Activated CD4-positive, alpha-beta T cell treated with anti-CD3 and anti-CD28 coated beads, Interleukin-2, amount 10 ng/mL, durations not matched to agents 7 days and 5 days (primary cell): ENCODE measurements around the gene TBC1D2B. TPM values are rescaled to one million over a fixed set of nuclear protein-coding genes. Genes with fewer than 3 reads are reported as not detected.
"Not testable (repeated sequence)": the region's sequence is repeated elsewhere in the genome, so short reads cannot be mapped to it uniquely, and the experiment has no call there.

Experiments
- CTCF ChIA-PET: fragments of 350-600 bp; sonication (Branson Sonifier 250); formaldehyde crosslinking; loops from one replicate; lab custom pipeline; 2021; ENCODE audit warnings: antibody characterized with exemption; lab: Charles Lee
- POLR2A ChIA-PET: fragments of 350-600 bp; sonication (Branson Sonifier 250); formaldehyde crosslinking; loops from one replicate; lab custom pipeline; 2021; ENCODE audit warnings: antibody characterized with exemption; lab: Charles Lee
- DNase-seq: peaks from one replicate; pipeline ENCODE4 v3.0.0-alpha.2; 2020
- H3K27ac Mint-ChIP-seq: one replicate; pipeline ENCODE4 v1.8.0; 2021; ENCODE audit warnings: mild to moderate bottlenecking, moderate library complexity, mixed read lengths
- H3K27me3 Mint-ChIP-seq: one replicate; pipeline ENCODE4 v1.8.0; 2021; ENCODE audit warnings: mixed read lengths
- H3K36me3 Mint-ChIP-seq: one replicate; pipeline ENCODE4 v1.8.0; 2021; ENCODE audit warnings: low read depth, mixed read lengths
- H3K4me1 Mint-ChIP-seq: one replicate; pipeline ENCODE4 v1.8.0; 2021; ENCODE audit warnings: mixed read lengths
- H3K4me3 Mint-ChIP-seq: one replicate; pipeline ENCODE4 v1.8.0; 2021; ENCODE audit warnings: mild to moderate bottlenecking, moderate library complexity, mixed read lengths
- H3K9me3 Mint-ChIP-seq: one replicate; pipeline ENCODE4 v1.8.0; 2021; ENCODE audit warnings: mixed read lengths
- total RNA-seq, 2 experiments: library from RNA; stranded (reverse); gene quantifications; one replicate each; pipeline ENCODE4 v1.2.3, GENCODE V29; 2021

Gene TBC1D2B
- total RNA-seq, 2 experiments from 2014 or later: 77.2 to 83.7 TPM

DNA sequence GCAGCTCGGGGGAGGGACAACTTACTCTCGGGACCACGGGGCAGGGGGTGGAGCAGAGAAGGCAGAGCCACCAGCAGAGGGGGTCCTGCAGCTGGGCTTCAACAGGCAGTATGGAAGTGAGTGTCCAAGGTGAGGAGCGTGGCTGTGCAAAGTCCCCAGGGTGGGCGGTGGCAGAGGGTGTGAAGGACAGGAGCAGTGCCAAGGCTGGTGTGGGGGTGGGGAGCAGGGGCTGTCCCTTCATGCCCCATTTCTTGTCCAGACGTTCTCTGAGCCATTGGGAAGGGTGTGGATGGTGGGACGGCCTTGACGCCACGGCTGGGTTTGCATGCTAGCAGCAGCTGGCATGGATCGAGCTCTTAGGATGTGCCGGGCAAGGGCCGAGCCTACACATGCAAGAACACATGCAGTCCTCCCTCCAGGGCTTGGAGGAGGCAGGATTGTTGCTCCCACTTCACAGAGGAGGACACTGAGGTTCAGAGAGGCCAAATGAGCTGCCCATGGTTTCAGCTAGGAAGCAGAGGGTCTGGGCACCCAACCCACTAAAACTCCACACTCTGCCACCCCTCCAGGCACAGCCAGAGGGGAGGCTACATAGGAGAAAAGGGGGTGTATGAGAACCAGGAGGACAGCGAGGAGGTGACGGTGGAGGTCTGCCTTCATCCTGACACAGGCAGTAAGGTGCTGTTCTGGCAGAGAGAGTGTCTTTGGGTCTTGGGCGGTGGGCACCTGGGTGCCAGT lies 93.6 kb downstream of the TBC1D2B start:
- no peak for DNase-seq
- Mint-ChIP-seq H3K4me1 (peaks cover 1% of the 10 kb centered on the region), H3K4me3 (no peak overlapping the region), H3K36me3 (no peaks in the 10 kb centered on the region), H3K9me3 (no peaks in the 10 kb centered on the region), H3K27ac (no peak overlapping the region), H3K27me3 (no peaks in the 10 kb centered on the region)
- CTCF ChIA-PET: no interaction called here
- POLR2A ChIA-PET: no interaction called here

DNA sequence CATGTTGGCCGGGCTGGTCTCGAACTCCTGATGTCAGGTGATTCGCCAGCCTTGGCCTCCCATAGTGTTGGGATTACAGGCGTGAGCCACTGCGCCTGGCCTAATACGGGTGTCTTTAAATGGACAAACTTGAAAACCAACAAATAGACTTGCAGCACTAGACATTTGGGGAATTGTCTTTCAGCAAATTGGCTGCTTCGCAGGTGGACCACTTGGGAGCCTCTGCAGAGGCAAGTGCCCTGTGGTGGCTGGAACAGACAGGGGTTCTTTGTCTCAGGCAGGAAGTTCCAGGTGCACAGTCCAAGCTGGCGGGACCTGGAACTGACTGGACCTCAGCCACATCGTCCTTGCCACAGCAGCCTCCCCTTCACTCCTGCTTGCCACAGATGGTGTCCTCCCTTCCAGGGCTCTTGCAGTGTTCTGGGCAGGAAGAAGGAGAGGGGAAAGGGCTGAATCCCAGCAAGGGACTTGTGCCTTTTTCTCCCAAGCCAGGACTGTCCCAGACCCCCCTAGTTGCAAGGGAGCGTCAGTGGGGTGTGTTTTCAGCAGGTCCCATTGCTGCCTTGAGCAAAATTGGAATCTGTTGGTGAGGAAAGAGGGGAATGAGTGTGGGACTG lies 94.3 kb downstream of the TBC1D2B start:
- no peaks in the 10 kb centered on the region for H3K27me3 Mint-ChIP-seq
- H3K9me3 Mint-ChIP-seq: no peaks in the 10 kb centered on the region
- H3K36me3 Mint-ChIP-seq: no peaks in the 10 kb centered on the region
- POLR2A ChIA-PET: no interaction called here
- DNase-seq: no peak
- H3K4me3 Mint-ChIP-seq: no peak overlapping the region
- no peak overlapping the region for H3K27ac Mint-ChIP-seq
- CTCF ChIA-PET: no interaction called here
- H3K4me1 Mint-ChIP-seq: no peaks in the 10 kb centered on the region

DNA sequence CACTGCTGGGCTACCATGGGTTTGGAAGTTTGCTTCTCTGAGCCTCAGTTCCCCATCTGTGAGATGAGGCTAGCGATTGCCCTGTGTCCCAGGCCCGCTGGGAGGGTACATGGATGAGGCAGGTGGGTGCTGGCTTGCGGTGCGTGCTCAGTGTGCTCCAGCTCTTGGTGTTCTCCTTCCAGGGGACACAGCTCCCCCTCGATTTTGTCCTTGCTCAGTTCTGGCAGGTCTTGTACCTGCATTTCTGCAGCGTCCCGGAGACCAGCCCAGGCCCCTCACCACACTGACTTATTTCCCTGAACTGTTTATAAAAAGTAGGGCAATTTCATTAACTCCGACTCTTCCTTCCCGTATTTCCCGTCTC lies 95.4 kb downstream of the TBC1D2B start:
- CTCF ChIA-PET: no interaction called here
- Mint-ChIP-seq H3K36me3 (no peaks in the 10 kb centered on the region), H3K27me3 (no peaks in the 10 kb centered on the region), H3K4me1 (no peaks in the 10 kb centered on the region), H3K9me3 (no peaks in the 10 kb centered on the region), H3K27ac (no peak overlapping the region), H3K4me3 (no peak overlapping the region)
- POLR2A ChIA-PET: no interaction called here
- no peak for DNase-seq

DNA sequence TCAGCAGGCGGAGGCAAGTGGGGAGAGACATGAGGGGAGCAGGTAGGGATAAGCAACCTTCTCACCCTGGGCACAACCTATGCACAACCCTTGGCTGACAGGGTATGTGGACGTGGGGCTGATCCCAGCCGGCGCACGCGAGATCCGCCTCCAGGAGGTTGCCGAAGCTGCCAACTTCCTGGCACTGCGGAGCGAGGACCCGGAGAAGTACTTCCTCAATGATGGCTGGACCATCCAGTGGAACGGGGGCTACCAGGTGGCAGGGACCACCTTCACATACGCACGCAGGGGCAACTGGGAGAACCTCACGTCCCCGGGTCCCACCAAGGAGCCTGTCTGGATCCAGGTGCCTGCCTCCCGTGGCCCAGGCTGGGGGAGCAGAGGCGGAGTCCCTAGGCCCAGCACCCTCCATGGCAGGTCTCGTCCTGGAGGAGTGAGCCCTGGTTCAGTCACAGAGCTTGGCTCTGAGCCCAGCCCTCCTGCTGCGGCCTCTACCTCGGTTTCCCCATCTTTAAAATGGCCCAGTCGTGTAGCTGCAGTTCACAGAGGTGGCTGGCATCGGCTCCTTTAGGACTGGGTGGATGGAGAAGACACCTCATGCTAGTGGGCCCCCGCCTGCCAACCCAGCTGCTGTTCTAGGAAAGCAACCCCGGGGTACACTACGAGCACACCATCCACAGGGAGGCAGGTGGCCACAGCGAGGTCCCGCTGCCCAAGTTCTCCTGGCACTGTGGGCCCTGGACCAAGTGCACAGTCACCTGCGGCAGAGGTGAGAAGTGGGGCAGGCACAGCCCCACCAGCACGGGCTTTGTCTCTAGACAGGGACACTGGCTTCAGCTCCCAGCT lies 96.0 kb downstream of the TBC1D2B start:
- Mint-ChIP-seq H3K4me3 (no peak overlapping the region), H3K27ac (no peak overlapping the region), H3K27me3 (no peaks in the 10 kb centered on the region), H3K4me1 (no peaks in the 10 kb centered on the region), H3K9me3 (no peaks in the 10 kb centered on the region), H3K36me3 (no peaks in the 10 kb centered on the region)
- ChIA-PET POLR2A (no interaction called here), CTCF (interaction anchor here (1.1 kb wide), 1 partner anchor 9 kb away, joined by 3 read pairs; no protein-coding TSS in a partner anchor)
- no peak for DNase-seq

DNA sequence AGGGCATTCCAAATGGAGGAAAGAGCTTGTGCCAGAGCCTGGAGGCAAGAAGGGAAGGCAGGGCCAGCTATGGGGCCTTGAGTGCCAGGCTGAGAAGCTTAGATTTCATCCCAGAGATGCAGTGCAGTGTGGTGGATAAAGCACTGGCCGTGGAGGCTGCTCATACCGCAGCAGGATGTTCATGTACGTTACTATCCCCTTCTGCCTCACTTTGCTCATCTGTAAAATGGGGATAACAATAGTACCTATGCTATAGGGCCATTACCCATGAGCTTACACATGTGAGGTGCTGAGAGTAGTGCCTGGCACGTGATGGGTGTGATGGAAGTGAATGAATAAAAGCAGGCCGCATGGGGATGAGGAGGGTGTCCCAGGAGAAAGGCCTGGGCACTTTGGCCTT lies 96.8 kb downstream of the TBC1D2B start:
- POLR2A ChIA-PET, H3K36me3 Mint-ChIP-seq, H3K27ac Mint-ChIP-seq, H3K9me3 Mint-ChIP-seq, DNase-seq, H3K27me3 Mint-ChIP-seq, H3K4me3 Mint-ChIP-seq, H3K4me1 Mint-ChIP-seq: not testable (repeated sequence)
- CTCF ChIA-PET: interaction anchor here (1.1 kb wide), 1 partner anchor 10 kb away, joined by 3 read pairs; no protein-coding TSS in a partner anchor

DNA sequence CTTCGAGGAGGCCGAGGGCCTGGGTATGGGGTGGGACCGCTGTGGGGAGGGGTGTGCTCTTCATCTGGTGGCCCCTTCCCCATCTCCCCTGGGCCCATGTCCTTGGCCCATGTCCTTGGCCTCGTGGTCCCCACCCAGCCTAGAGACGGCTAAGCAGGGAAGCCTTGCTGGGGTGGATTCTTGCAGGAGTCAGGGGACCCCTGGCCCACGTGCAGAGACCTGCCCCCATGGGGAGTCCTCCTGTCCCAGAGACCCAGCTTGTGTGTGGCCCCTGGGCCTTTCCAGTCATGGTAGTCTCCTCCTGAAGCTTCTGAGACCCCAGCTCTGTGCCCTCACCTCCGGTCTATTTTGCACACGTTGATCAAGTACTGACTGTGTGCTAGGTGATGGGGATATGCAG lies 97.4 kb downstream of the TBC1D2B start:
- Mint-ChIP-seq H3K9me3 (no peaks in the 10 kb centered on the region), H3K4me1 (no peaks in the 10 kb centered on the region), H3K4me3 (no peak overlapping the region), H3K36me3 (no peaks in the 10 kb centered on the region), H3K27me3 (no peaks in the 10 kb centered on the region), H3K27ac (no peak overlapping the region)
- CTCF ChIA-PET: interaction anchor here (1.1 kb wide), 1 partner anchor 10 kb away, joined by 3 read pairs; no protein-coding TSS in a partner anchor
- no peak for DNase-seq
- POLR2A ChIA-PET: no interaction called here

DNA sequence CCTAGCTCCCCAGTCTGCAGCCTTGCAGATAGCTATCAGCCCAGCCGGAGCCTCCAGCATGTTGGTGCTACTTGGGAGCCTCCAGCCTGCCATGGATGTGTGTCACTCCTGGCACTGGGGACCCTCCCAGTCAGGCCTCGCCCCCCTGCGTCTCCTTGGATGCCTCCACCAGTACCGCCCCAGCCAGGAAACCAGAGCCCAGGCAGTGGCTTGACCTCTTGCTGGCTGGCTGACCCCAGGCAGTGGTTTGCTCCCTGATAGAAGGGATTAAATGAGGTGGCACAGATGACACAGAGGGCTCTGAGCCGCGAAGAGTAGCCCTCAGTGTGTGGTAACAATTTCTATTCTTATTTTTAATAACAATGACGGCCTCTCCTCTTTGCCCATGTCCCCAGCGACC lies 98.4 kb downstream of the TBC1D2B start:
- H3K36me3 Mint-ChIP-seq, H3K9me3 Mint-ChIP-seq, H3K4me1 Mint-ChIP-seq, H3K4me3 Mint-ChIP-seq, DNase-seq, H3K27me3 Mint-ChIP-seq, H3K27ac Mint-ChIP-seq, POLR2A ChIA-PET: not testable (repeated sequence)
- CTCF ChIA-PET: interaction anchor here (1.5 kb wide), 1 partner anchor 13 kb away, joined by 6 read pairs; no protein-coding TSS in a partner anchor

DNA sequence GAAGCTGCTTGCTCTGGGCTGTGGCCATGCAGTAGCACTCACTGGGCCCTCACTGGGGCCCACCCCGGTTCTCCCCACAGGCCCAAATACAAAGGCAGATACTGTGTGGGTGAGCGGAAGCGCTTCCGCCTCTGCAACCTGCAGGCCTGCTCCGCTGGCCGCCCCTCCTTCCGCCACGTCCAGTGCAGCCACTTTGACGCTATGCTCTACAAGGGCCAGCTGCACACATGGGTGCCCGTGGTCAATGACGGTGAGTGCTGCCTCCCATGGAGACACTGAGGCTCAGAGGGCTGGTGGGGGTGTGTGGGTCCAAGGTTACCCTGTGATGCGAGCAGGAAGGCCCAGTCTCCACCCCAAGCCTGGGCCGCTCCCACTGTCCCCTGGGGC lies 98.8 kb downstream of the TBC1D2B start:
- POLR2A ChIA-PET: interaction anchor here (0.6 kb wide), 1 partner anchor 797 kb away, joined by 4 read pairs; no protein-coding TSS in a partner anchor
- H3K27ac Mint-ChIP-seq, H3K27me3 Mint-ChIP-seq, DNase-seq, H3K36me3 Mint-ChIP-seq, H3K9me3 Mint-ChIP-seq, H3K4me1 Mint-ChIP-seq, H3K4me3 Mint-ChIP-seq: not testable (repeated sequence)
- CTCF ChIA-PET: interaction anchor here (1.5 kb wide), 1 partner anchor 12 kb away, joined by 6 read pairs; no protein-coding TSS in a partner anchor

DNA sequence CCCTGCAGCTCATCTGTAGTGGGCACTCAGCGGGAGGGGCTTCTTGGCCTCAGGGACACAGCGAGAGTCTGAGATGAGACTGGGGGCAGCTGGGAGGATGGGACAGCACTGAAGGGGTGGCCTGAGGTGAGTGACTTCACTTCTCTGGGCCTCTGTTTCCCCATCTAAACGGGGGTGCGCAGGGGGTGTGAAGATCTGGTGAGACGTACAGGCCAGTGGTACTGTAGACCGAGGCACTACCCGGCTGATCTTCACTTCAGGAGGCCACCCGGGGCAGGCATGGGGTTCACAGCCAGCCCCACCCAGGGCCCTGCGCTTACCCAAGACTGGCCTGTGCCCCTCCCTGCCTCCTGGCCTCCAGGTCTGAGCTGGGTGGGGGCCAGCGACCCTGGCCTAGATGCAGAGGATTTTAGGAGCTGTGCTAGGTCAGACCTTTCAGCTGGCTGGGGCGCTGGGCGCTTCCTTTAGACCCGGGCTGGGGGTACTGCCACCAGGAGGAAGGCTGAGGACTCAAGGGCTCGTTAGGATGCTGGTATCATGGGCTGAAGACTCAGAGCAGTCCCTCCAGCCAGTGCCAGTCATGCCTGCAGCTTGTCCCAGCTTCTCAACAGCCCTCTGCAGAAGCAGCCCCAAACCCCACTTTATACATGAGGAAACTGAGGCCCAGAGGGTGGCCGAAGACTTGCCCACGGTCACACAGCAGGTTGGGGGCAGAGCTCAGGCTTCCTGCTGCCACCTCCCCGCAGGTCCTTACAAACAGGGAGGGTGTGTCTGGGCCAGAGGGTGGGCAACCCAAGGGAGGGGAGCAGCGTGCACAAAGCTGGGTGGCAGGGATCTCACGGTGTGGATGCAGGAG lies 99.4 kb downstream of the TBC1D2B start:
- not testable (repeated sequence) for H3K27me3 Mint-ChIP-seq, H3K27ac Mint-ChIP-seq, H3K9me3 Mint-ChIP-seq, H3K4me3 Mint-ChIP-seq, H3K36me3 Mint-ChIP-seq, DNase-seq, H3K4me1 Mint-ChIP-seq
- ChIA-PET CTCF (interaction anchor here (1.5 kb wide), 1 partner anchor 12 kb away, joined by 6 read pairs; no protein-coding TSS in a partner anchor), POLR2A (interaction anchor here (0.6 kb wide), 1 partner anchor 797 kb away, joined by 4 read pairs; no protein-coding TSS in a partner anchor)

DNA sequence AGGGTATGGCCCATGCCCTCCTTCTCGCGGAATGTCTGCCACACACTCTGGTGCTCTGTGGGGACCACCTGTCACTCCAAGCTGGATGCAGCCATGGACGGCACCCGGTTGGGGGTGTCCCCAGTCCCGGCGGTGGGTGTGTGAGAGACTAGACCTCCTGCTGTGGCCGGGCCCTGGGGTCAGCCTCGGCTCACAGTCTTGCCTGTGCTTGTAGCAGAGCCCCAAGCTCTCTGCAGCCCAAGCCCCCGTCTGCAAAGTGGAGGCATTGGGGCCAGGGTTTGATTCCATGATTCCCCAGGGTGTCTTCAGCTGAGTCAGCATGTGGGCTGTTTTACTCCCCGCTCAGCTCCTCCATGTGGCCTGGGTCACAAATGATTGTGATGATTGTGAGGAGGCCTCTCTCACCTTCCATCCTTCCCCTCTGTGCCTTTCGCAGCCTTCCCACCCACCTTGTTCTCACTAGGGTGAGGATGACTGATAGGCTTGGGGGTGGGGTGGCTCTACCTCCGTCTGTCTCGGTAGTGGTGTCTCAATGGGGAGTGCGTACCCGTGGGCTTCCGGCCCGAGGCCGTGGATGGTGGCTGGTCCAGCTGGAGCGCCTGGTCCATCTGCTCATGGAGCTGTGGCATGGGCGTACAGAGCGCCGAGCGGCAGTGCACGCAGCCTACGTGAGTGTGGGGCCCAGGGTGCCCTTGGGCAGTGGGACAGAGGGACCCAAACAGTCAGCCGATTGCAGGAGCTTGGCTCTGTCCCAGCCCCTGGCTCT lies 100.6 kb downstream of the TBC1D2B start:
- H3K36me3 Mint-ChIP-seq, H3K9me3 Mint-ChIP-seq, H3K4me1 Mint-ChIP-seq, POLR2A ChIA-PET, DNase-seq, H3K4me3 Mint-ChIP-seq, H3K27ac Mint-ChIP-seq, H3K27me3 Mint-ChIP-seq: not testable (repeated sequence)
- CTCF ChIA-PET: interaction anchor here (0.6 to 1.5 kb wide), 2 partner anchors 132 to 318 kb away, joined by 3 read pairs; no protein-coding TSS in a partner anchor

DNA sequence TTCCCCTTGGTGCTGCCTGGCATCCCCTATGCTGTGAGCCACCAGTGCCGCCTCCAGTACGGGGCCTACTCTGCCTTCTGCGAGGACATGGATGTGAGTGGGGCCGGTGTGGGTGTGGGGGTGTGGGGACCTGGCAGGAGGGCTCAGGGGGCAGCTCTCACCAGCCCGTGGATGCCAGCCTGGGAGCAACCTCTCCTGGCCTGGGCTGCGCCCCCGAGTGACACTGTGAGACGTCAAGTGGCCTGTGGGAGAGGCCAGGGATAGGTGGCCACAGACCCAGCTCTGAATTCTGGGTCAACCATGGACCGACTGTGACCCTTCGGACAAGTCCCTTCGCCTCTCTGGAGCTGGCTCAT lies 101.4 kb downstream of the TBC1D2B start:
- H3K27me3 Mint-ChIP-seq, H3K27ac Mint-ChIP-seq, POLR2A ChIA-PET, H3K4me1 Mint-ChIP-seq, H3K36me3 Mint-ChIP-seq, H3K4me3 Mint-ChIP-seq, H3K9me3 Mint-ChIP-seq, DNase-seq: not testable (repeated sequence)
- CTCF ChIA-PET: interaction anchor here (0.6 to 1.5 kb wide), 2 partner anchors 83 to 133 kb away, joined by 3 to 4 read pairs; no protein-coding TSS in a partner anchor
